HG03095 (cell line): Measurements from ENCODE around the gene NAPEPLD.
"Not testable (repeated sequence)": the region's sequence is repeated elsewhere in the genome, so short reads cannot be mapped to it uniquely, and the experiment has no call there.

Experiments
- ATAC-seq: cut with Tn5 transposase; IDR thresholded peaks from one replicate; pipeline ENCODE4 v1.9.1; 2021; ENCODE audit warnings: moderate library complexity; ENCODE audit not compliant: unreplicated experiment

The NAPEPLD gene

GRCh38 chr7:103114576-103115008, 34.3 kb downstream of the NAPEPLD start:
- no peak for ATAC-seq

DNA sequence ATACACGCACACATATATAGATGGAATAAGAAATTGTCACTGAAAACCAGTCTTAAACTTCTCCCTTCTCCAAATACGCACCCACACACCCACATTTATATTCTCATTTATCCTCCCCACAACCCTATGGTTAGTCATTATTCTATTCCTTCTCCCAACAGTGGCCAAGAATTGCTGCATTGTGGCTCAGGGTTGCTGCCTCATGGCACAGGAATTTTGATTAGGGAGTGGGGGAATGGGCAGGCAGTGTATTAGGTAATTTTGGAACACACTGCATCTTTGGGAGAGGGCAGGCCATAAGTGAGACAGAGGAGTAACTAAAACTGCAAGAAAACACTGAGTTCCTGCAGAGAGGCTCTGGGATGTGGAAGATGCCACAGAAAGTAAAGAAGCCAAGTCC, 35.7 kb downstream of the NAPEPLD start:
- no peak for ATAC-seq

GRCh38 chr7:103106703-103107070, 42.2 kb downstream of the NAPEPLD start:
- not testable (repeated sequence) for ATAC-seq

- no peak for ATAC-seq
Measured at GRCh38 chr7:103106005-103106702, 42.7 kb downstream of the NAPEPLD start.

GRCh38 chr7:103101543-103101942, 47.4 kb downstream of the NAPEPLD start:
- ATAC-seq: no peak

DNA sequence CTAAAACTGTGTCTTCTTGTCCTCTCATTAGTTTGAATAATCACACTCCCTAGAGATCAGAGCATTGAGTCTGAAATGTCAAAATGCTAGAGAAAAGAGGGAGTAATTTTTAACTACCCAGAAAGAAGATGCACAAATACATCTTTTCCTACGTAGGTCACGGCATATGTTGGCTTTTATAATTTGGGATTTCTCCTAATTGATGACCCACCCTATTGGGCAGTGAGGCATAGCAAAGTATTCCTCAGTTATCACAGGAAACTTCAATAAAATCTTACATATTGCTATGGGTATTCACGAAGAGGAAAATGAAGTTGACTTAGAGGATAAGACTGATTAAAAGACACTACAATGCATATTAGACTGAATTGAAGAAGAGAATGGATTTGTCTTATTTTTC, 48.6 kb downstream of the NAPEPLD start:
- no peak for ATAC-seq

DNA sequence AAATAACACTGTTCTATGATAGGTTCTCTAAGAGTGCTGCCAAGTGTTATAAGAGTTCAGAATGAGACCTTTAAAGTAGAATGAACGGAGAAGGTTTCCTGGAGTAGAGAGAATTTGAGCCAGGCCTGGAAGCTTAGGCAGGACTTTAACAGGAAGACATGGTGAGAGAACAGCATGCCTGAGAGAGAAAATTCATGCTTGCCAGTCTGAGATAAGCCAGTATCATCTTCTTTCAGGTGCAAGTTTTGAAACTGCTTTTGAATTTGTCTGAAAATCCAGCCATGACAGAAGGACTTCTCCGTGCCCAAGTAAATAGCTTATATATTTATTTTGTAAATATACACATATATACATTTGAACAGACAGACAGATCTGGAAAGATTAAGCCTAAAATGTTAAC, 51.9 kb downstream of the NAPEPLD start:
- no peak for ATAC-seq

DNA sequence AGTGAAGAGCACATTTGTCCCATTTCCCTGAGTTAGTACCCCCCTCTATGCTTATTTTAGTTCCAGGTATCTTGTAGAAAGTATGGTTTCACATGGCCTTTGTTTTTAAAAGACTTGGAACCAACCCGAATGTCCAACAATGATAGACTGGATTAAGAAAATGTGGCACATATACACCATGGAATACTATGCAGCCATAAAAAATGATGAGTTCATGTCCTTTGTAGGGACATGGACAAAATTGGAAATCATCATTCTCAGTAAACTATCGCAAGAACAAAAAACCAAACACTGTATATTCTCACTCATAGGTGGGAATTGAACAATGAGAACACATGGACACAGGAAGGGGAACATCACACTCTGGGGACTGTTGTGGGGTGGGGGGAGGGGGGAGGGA, 53.3 kb downstream of the NAPEPLD start:
- ATAC-seq: not testable (repeated sequence)

DNA sequence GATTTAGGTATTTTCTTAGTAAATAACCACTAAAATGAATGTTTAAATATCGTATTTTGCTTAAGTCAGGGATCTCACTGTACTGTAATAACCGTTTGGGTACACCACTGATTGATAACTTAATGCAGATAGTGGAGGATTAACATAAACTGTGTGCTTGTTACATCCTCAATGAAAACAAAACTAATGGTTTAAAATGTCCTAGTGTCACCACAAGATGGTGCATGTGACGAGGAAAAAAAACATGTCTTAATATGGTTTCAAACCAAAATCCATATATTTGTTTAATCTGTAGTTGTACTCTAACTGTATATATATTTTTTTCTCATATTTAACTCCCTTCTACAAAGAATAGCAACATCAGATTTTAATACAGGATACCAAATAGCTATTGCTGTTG, 54.8 kb downstream of the NAPEPLD start:
- no peak for ATAC-seq

- ATAC-seq: no peak
Measured at GRCh38 chr7:103093429-103093828, 55.5 kb downstream of the NAPEPLD start.

- ATAC-seq: not testable (repeated sequence)
Measured at GRCh38 chr7:103092321-103092720, 56.6 kb downstream of the NAPEPLD start.

- ATAC-seq: no peak
Measured at GRCh38 chr7:103083210-103083609, 65.7 kb downstream of the NAPEPLD start.

- ATAC-seq: no peak
Measured at GRCh38 chr7:103082497-103082896, 66.4 kb downstream of the NAPEPLD start.

DNA sequence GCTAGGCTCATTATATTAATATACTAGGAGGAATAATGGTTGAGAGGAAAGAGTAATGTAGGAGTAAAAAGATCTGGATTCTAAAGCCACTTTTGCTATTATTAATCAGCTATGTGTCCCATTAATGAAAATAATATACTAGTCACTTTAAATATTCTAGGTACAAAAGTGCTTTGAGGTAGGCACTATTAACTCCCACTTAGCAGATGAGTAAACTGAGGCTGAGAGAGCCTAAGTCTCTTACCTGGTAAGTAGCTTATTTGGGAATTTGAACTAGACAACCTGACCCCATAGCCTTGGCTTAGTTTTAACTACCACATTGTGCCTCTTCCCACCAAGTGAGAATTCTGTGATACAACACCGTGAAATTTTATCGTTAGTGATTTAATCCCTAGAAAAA, 68.0 kb downstream of the NAPEPLD start:
- no peak for ATAC-seq

- no peak for ATAC-seq
Measured at GRCh38 chr7:103079836-103080235, 69.1 kb downstream of the NAPEPLD start.

- ATAC-seq: not testable (repeated sequence)
Measured at GRCh38 chr7:103078226-103078625, 70.7 kb downstream of the NAPEPLD start.

- no peak for ATAC-seq
Measured at GRCh38 chr7:103077318-103077717, 71.6 kb downstream of the NAPEPLD start.

- no peak for ATAC-seq
Measured at GRCh38 chr7:103076764-103077163, 72.1 kb downstream of the NAPEPLD start.

- ATAC-seq: peak; percentile 48
Measured at GRCh38 chr7:103075337-103075918, 73.5 kb downstream of the NAPEPLD start.

- peak; percentile 90 for ATAC-seq
Measured at GRCh38 chr7:103074519-103075336, 74.2 kb downstream of the NAPEPLD start, which contains the start of the genes ARMC10 and FBXL13. ARMC10 (plus strand) TSS chr7:103075140; CDS start chr7:103075273, 133 bp downstream. FBXL13 (minus strand) TSS chr7:103074796.

DNA sequence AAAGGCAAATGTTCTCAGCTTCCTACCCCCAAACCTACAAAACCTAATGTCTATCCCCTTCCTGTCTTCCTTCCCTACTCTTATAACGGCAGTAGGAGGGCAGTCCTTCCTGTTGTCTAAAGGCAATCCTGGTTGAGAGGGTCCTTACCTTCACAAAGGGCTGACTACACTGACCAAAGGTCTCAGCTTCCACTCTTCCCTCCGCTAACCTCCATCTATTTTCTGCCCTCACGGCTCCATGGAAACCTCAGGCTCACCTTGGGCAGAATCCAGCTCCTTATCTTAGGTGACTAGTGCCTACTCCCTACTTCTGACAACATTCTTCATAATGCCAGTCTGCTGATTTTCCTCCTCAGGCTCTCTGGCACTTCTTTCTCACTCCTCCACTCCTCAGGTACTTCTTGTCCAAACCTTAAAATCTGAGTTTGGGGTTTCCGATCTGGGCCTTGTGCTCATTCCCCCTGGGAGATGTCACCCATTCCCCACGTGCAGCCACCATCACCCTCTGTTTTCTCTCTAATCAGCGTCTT, 74.8 kb downstream of the NAPEPLD start:
- ATAC-seq: no peak
